HCT116 (cell line): Measurements from ENCODE around the gene GLIPR1. TPM values are rescaled to one million over a fixed set of nuclear protein-coding genes. Genes with fewer than 3 reads are reported as not detected.
A peak's percentile ranks its signal among the peaks of the same experiment; 100 is the strongest.

Source experiments
- ATAC-seq: fragments of 200-7000 bp; cut with Tn5 transposase; 2 replicates; pipeline ENCODE4 v1.9.1; 2020; ENCODE audit warnings: mild to moderate bottlenecking, moderate library complexity
- BruUV-seq: library from RNA; stranded (reverse); fragments of 400-500 nt; replicated peaks from 2 replicates; lab custom pipeline; 2021; lab: Mats Ljungman, UMichigan
- CTCF ChIA-PET: fragments of 300-600 bp; sonication (Branson Sonifier 250); formaldehyde crosslinking; loops from one replicate; lab custom pipeline; 2021; ENCODE audit warnings: antibody characterized with exemption; lab: Charles Lee
- POLR2A ChIA-PET: fragments of 300-600, 350-600 bp; sonication (Branson Sonifier 250); formaldehyde crosslinking; loops from one replicate; lab custom pipeline; 2021; ENCODE audit warnings: antibody characterized with exemption; lab: Charles Lee
- RAD21 ChIA-PET, 2 experiments: fragments of 300-600 bp; sonication (Branson Sonifier 250); formaldehyde crosslinking; loops; one replicate each; lab custom pipeline; 2023; ENCODE audit warnings: low total read pairs in 2 of 2; ENCODE audit not compliant: uncharacterized antibody in 2 of 2, unreplicated experiment in 2 of 2, low non-redundant PET in 1 of 2; lab: Charles Lee
- DNase-seq: peaks from one replicate; pipeline ENCODE4 v3.0.0-alpha.2; 2010; ENCODE audit warnings: low read depth, low spot score
- H2AFZ ChIP-seq: fragments of 200-600 bp; shearing (Covaris generic), sonication (generic); 2 replicates; pipeline ENCODE4 v1.6.1; 2017; ENCODE audit warnings: low read depth, mixed run types, mixed read lengths, antibody characterized with exemption, low read length; ENCODE audit not compliant: poor library complexity, severe bottlenecking
- H3K27ac ChIP-seq: 2 replicates; pipeline ENCODE4 v1.5.1; 2012; ENCODE audit warnings: low read depth, low read length
- H3K27me3 ChIP-seq: fragments of 200-600 bp; sonication (generic); 2 replicates; pipeline ENCODE4 v1.6.1; 2016; ENCODE audit warnings: mixed run types, low read length, mixed read lengths; ENCODE audit not compliant: insufficient read depth
- H3K36me3 ChIP-seq, 2 experiments: fragments of 200-500 bp in 1 of 2; fragments of 200-600 bp in 1 of 2; sonication (Bioruptor generic) in 1 of 2; sonication (generic) in 1 of 2; 2 replicates each; pipeline versions ENCODE4 v1.5.1 to v1.6.1; 2014 to 2016; ENCODE audit warnings: low read length in 2 of 2, inconsistent platforms in 1 of 2, mixed read lengths in 1 of 2, mixed run types in 1 of 2; ENCODE audit not compliant: insufficient read depth in 2 of 2, control insufficient read depth in 1 of 2
- H3K4me1 ChIP-seq, 2 experiments: fragments of 200-600 bp in 1 of 2; sonication (generic) in 1 of 2; 2 replicates each; pipeline versions ENCODE4 v1.5.1 to v1.6.1; 2012 to 2017; ENCODE audit warnings: low read length in 2 of 2, inconsistent platforms in 1 of 2, mild to moderate bottlenecking in 1 of 2, mixed read lengths in 1 of 2, mixed run types in 1 of 2, moderate library complexity in 1 of 2; ENCODE audit not compliant: insufficient read depth in 2 of 2, control insufficient read depth in 1 of 2
- H3K4me2 ChIP-seq: fragments of 200-600 bp; sonication (generic); 2 replicates; pipeline ENCODE4 v1.6.1; 2017; ENCODE audit warnings: mixed run types, low read length, mixed read lengths
- H3K4me3 ChIP-seq, 2 experiments: fragments of 200-600 bp in 1 of 2; sonication (generic) in 1 of 2; replicated peaks in 1 of 2; 2 replicates each; pipeline ENCODE4 v1.5.1; 2011 to 2016; ENCODE audit warnings: low read length in 2 of 2, control low read depth in 1 of 2, low read depth in 1 of 2, mild to moderate bottlenecking in 1 of 2, mixed read lengths in 1 of 2, mixed run types in 1 of 2
- H3K79me2 ChIP-seq: fragments of 200-600 bp; sonication (generic); 2 replicates; pipeline ENCODE4 v1.6.1; 2017; ENCODE audit warnings: mild to moderate bottlenecking, mixed run types, low read length, moderate library complexity, mixed read lengths; ENCODE audit not compliant: insufficient read depth
- H3K9ac ChIP-seq: fragments of 200-600 bp; sonication (generic); 2 replicates; pipeline ENCODE4 v1.6.1; 2016; ENCODE audit warnings: low read length, mixed read lengths
- H3K9me2 ChIP-seq: fragments of 200-600 bp; sonication (generic), shearing (Covaris generic); 2 replicates; pipeline ENCODE4 v1.6.1; 2017; ENCODE audit warnings: mixed run types, mild to moderate bottlenecking, moderate library complexity; ENCODE audit not compliant: insufficient read depth
- H3K9me3 ChIP-seq, 2 experiments: fragments of 200-500 bp in 1 of 2; fragments of 200-600 bp in 1 of 2; sonication (Bioruptor generic) in 1 of 2; sonication (generic) in 1 of 2; 2 replicates each; pipeline ENCODE4 v1.6.1; 2014 to 2017; ENCODE audit warnings: low read length in 2 of 2, mixed read lengths in 2 of 2, inconsistent platforms in 1 of 2, low read depth in 1 of 2, mild to moderate bottlenecking in 1 of 2, mixed run types in 1 of 2, moderate library complexity in 1 of 2; ENCODE audit not compliant: control insufficient read depth in 1 of 2, insufficient read depth in 1 of 2
- H4K20me1 ChIP-seq: fragments of 200-600 bp; sonication (generic), shearing (Covaris generic); 2 replicates; pipeline ENCODE4 v1.6.1; 2017; ENCODE audit warnings: mixed run types, mild to moderate bottlenecking, moderate library complexity; ENCODE audit not compliant: insufficient read depth
- CEBPB ChIP-seq: IDR thresholded peaks from 2 replicates; pipeline ENCODE4 v1.6.1; 2012; ENCODE audit warnings: low read depth
- EGR1 ChIP-seq: IDR thresholded peaks from 2 replicates; pipeline ENCODE4 v1.6.1; 2012; ENCODE audit warnings: low read depth
- ELF1 ChIP-seq: IDR thresholded peaks from 2 replicates; pipeline ENCODE4 v1.6.1; 2012; ENCODE audit warnings: low read depth, borderline replicate concordance
- EZH2 ChIP-seq: fragments of 200-600 bp; sonication (generic); IDR thresholded peaks from 2 replicates; pipeline ENCODE4 v1.6.1; 2017; ENCODE audit warnings: antibody characterized with exemption, mixed run types
- EZH2phosphoT487 ChIP-seq: fragments of 200-600 bp; IDR thresholded peaks from 2 replicates; pipeline ENCODE4 v1.6.1; 2018; ENCODE audit warnings: antibody characterized with exemption, borderline replicate concordance
- FOSL1 ChIP-seq: IDR thresholded peaks from 2 replicates; pipeline ENCODE4 v1.6.1; 2012; ENCODE audit warnings: low read depth
- JUND ChIP-seq: IDR thresholded peaks from 2 replicates; pipeline ENCODE4 v1.6.1; 2012
- POLR2A ChIP-seq: IDR thresholded peaks from 2 replicates; pipeline ENCODE4 v1.7.0; 2011; ENCODE audit warnings: borderline replicate concordance; ENCODE audit not compliant: insufficient read depth, insufficient read length; ENCODE audit errors: extremely low read depth
- POLR2AphosphoS5 ChIP-seq: IDR thresholded peaks from 2 replicates; pipeline ENCODE4 v1.6.1; 2011; ENCODE audit warnings: mild to moderate bottlenecking, low read depth, low read length, moderate library complexity
- RAD21 ChIP-seq: IDR thresholded peaks from 2 replicates; pipeline ENCODE4 v1.6.1; 2012; ENCODE audit warnings: low read depth, mild to moderate bottlenecking
- SIN3A ChIP-seq: IDR thresholded peaks from 2 replicates; pipeline ENCODE4 v1.6.1; 2012; ENCODE audit warnings: low read depth
- SP1 ChIP-seq: IDR thresholded peaks from 2 replicates; pipeline ENCODE4 v1.6.1; 2012; ENCODE audit warnings: low read depth
- TCF7L2 ChIP-seq: IDR thresholded peaks from 2 replicates; pipeline ENCODE4 v1.7.0; 2011; ENCODE audit warnings: borderline replicate concordance, inconsistent platforms; ENCODE audit not compliant: insufficient read depth, insufficient read length; ENCODE audit errors: extremely low read depth
- YY1 ChIP-seq: IDR thresholded peaks from 2 replicates; pipeline ENCODE4 v1.6.1; 2011; ENCODE audit warnings: low read length, low read depth, moderate library complexity, mild to moderate bottlenecking; ENCODE audit not compliant: insufficient replicate concordance; ENCODE audit errors: extremely low read depth
- ZFX ChIP-seq: fragments of 450-650 bp; IDR thresholded peaks from 2 replicates; pipeline ENCODE4 v1.6.1; 2017
- ZNF274 ChIP-seq: fragments of 200-500 bp; sonication (Bioruptor generic); IDR thresholded peaks from 2 replicates; pipeline ENCODE4 v1.6.1; 2014; ENCODE audit warnings: mild to moderate bottlenecking, low read depth, low read length, inconsistent platforms
- intact Hi-C: fragments of 100-400 bp; cut with micrococcal nuclease; formaldehyde crosslinking; loops from 2 replicates; pipeline ENCODE4 v1.10.0; 2022
- total RNA-seq: library from RNA; stranded (reverse); gene quantifications from one replicate; pipeline ENCODE4 v1.2.1, GENCODE V29; 2021; ENCODE audit not compliant: unreplicated experiment
- TF ChIP-seq, protein P1 (sequence below), 3 experiments: fragments of 200-600 bp in 1 of 3; sonication (generic) in 1 of 3; IDR thresholded peaks in 2 of 3; conservative IDR thresholded peaks in 1 of 3; 2 replicates each; pipeline ENCODE4 v1.5.1; 2012 to 2017; ENCODE audit warnings: low read depth in 2 of 3, low read length in 2 of 3, antibody characterized with exemption in 1 of 3, borderline replicate concordance in 1 of 3, control low read depth in 1 of 3, mild to moderate bottlenecking in 1 of 3, mixed read lengths in 1 of 3, mixed run types in 1 of 3, moderate library complexity in 1 of 3; ENCODE audit not compliant: insufficient read depth in 1 of 3
- TF ChIP-seq, protein P2 (sequence below): IDR thresholded peaks from 2 replicates; pipeline ENCODE4 v1.6.1; 2012
- TF ChIP-seq, protein P3 (sequence below): IDR thresholded peaks from 2 replicates; pipeline ENCODE4 v1.6.1; 2011; ENCODE audit warnings: mild to moderate bottlenecking, low read length, moderate library complexity; ENCODE audit not compliant: insufficient replicate concordance; ENCODE audit errors: extremely low read depth
- TF ChIP-seq, protein P4 (sequence below): IDR thresholded peaks from 2 replicates; pipeline ENCODE4 v1.6.1; 2012; ENCODE audit warnings: low read depth

GLIPR1 gene
- total RNA-seq, 1 experiment from 2014 or later: 0.39 TPM

DNA sequence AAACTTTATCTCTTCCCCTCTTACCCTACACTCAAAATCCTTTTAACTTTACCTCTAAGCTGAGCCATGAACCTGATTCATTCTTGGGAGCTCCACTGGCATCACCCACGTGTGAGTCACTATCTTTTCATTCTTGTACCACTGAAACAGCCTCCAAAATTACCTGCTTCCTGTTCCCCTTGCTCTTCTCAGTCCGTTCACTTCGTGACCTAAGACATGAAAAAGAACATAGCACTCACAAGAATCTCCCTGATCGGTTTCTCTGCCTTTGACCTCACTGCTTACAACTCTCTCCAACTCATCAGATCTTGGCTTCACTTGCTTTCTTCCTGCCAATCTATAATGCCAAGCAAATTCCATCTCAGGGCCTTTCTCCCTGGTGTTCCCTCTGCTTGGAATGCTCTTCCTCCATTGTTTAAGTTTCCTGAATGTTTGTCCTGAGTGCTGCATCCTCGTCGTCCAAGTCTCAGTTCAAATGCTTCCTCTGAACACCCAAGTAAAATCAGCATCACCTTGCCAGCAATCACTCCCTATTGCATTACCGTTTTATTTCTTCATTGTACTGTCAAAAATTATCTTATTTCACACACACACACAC, 9.2 kb downstream of the GLIPR1 start:
- H3K9ac ChIP-seq: peak overlapping the region; percentile 19
- peak overlapping the region; percentile 62 for H3K4me2 ChIP-seq
- ATAC-seq: peak; percentile 64
- H3K27me3 ChIP-seq: no peaks in the 10 kb centered on the region
- H4K20me1 ChIP-seq: no peaks in the 10 kb centered on the region; the same call in 1 of the 2 replicates
- intact Hi-C loops: loop anchor here (5.0 to 10.0 kb wide), 3 partner anchors 157 to 1098 kb away; partner anchors contain the start of genes CAPS2 and GLIPR1L1
- peak; percentile 62 for DNase-seq
- H3K9me2 ChIP-seq: no peaks in the 10 kb centered on the region
- POLR2A ChIA-PET: no interaction called here
- H3K4me1 ChIP-seq: peaks cover 27 to 50% of the 10 kb centered on the region in 2 experiments
- no peaks in the 10 kb centered on the region; a peak in 1 of 4 replicates for H3K36me3 ChIP-seq
- 0 out of 2 replicates have a peak, but pooled peaks cover 2% of the 10 kb centered on the region for H3K79me2 ChIP-seq
- CTCF ChIA-PET: no interaction called here
- peak overlapping the region in 1 of 2 experiments; percentile 9; a peak in 1 of 4 replicates for H3K4me3 ChIP-seq
- no peaks in the 10 kb centered on the region for H3K9me3 ChIP-seq
- BruUV-seq: TSS peak; percentile 76
- RAD21 ChIA-PET: no interaction called here
- peak overlapping the region; percentile 82 for H3K27ac ChIP-seq
- no peak overlapping the region for H2AFZ ChIP-seq
- TF ChIP-seq, protein P1, sequence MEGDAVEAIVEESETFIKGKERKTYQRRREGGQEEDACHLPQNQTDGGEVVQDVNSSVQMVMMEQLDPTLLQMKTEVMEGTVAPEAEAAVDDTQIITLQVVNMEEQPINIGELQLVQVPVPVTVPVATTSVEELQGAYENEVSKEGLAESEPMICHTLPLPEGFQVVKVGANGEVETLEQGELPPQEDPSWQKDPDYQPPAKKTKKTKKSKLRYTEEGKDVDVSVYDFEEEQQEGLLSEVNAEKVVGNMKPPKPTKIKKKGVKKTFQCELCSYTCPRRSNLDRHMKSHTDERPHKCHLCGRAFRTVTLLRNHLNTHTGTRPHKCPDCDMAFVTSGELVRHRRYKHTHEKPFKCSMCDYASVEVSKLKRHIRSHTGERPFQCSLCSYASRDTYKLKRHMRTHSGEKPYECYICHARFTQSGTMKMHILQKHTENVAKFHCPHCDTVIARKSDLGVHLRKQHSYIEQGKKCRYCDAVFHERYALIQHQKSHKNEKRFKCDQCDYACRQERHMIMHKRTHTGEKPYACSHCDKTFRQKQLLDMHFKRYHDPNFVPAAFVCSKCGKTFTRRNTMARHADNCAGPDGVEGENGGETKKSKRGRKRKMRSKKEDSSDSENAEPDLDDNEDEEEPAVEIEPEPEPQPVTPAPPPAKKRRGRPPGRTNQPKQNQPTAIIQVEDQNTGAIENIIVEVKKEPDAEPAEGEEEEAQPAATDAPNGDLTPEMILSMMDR (IDR thresholded peaks at IDR 0.05 in 2 of 3, conservative IDR thresholded peaks at IDR 0.05 in 1 of 3; ENCODE audit: borderline replicate concordance in 1 of 3, insufficient read depth in 1 of 3, low read depth in 2 of 3, low read length in 2 of 3): no peak
- TF ChIP-seq, protein P2, sequence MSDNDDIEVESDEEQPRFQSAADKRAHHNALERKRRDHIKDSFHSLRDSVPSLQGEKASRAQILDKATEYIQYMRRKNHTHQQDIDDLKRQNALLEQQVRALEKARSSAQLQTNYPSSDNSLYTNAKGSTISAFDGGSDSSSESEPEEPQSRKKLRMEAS: peak; percentile 55; the same call in 1 of the 2 replicates
- TF ChIP-seq POLR2AphosphoS5 (peak; percentile 50; the same call in 1 of the 2 replicates), JUND (peak; percentile 79), CEBPB (0 out of 2 replicates have a peak, but pooled peaks have one; percentile 35), ZFX (no peak), EGR1 (peak; percentile 62), SP1 (peak; percentile 77), RAD21 (no peak), YY1 (peak; percentile 27), ZNF274 (no peak), POLR2A (no peak), EZH2phosphoT487 (no peak), FOSL1 (peak; percentile 75), TCF7L2 (peak; percentile 16), EZH2 (no peak), SIN3A (no peak; the same call in 1 of the 2 replicates), ELF1 (no peak)
- TF ChIP-seq, protein P3, sequence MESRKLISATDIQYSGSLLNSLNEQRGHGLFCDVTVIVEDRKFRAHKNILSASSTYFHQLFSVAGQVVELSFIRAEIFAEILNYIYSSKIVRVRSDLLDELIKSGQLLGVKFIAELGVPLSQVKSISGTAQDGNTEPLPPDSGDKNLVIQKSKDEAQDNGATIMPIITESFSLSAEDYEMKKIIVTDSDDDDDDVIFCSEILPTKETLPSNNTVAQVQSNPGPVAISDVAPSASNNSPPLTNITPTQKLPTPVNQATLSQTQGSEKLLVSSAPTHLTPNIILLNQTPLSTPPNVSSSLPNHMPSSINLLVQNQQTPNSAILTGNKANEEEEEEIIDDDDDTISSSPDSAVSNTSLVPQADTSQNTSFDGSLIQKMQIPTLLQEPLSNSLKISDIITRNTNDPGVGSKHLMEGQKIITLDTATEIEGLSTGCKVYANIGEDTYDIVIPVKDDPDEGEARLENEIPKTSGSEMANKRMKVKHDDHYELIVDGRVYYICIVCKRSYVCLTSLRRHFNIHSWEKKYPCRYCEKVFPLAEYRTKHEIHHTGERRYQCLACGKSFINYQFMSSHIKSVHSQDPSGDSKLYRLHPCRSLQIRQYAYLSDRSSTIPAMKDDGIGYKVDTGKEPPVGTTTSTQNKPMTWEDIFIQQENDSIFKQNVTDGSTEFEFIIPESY: no peak
- TF ChIP-seq, protein P4, sequence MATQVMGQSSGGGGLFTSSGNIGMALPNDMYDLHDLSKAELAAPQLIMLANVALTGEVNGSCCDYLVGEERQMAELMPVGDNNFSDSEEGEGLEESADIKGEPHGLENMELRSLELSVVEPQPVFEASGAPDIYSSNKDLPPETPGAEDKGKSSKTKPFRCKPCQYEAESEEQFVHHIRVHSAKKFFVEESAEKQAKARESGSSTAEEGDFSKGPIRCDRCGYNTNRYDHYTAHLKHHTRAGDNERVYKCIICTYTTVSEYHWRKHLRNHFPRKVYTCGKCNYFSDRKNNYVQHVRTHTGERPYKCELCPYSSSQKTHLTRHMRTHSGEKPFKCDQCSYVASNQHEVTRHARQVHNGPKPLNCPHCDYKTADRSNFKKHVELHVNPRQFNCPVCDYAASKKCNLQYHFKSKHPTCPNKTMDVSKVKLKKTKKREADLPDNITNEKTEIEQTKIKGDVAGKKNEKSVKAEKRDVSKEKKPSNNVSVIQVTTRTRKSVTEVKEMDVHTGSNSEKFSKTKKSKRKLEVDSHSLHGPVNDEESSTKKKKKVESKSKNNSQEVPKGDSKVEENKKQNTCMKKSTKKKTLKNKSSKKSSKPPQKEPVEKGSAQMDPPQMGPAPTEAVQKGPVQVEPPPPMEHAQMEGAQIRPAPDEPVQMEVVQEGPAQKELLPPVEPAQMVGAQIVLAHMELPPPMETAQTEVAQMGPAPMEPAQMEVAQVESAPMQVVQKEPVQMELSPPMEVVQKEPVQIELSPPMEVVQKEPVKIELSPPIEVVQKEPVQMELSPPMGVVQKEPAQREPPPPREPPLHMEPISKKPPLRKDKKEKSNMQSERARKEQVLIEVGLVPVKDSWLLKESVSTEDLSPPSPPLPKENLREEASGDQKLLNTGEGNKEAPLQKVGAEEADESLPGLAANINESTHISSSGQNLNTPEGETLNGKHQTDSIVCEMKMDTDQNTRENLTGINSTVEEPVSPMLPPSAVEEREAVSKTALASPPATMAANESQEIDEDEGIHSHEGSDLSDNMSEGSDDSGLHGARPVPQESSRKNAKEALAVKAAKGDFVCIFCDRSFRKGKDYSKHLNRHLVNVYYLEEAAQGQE: no peak
